NCI-H1092 (cell line): ENCODE results near the gene RAD51B.
"Not testable (repeated sequence)": the region's sequence is repeated elsewhere in the genome, so short reads cannot be mapped to it uniquely, and the experiment has no call there.

Experiments used
- DNase-seq: peaks from one replicate; lab custom pipeline; 2025; lab: John Stamatoyannopoulos, UW

Gene RAD51B

DNA sequence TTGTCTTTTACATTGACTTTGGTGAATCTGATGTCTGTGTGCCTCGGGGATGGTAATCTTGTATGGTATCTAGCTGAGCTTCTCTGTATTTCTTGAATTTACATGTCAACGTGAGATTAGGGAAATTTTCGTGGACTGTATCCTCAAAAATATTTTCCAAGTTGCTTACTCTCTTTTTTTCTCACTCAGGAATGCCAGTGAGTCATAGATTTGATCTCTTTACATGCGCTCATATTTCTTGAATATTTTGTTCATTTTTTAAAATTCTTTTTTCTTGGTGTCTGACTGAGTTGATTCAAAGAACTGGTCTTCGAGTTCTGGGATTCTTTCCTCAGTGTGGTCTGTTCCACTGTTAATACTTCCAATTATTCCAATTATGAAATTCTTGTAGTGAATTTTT, 207.7 kb downstream of the RAD51B start:
- DNase-seq, result no peak

DNA sequence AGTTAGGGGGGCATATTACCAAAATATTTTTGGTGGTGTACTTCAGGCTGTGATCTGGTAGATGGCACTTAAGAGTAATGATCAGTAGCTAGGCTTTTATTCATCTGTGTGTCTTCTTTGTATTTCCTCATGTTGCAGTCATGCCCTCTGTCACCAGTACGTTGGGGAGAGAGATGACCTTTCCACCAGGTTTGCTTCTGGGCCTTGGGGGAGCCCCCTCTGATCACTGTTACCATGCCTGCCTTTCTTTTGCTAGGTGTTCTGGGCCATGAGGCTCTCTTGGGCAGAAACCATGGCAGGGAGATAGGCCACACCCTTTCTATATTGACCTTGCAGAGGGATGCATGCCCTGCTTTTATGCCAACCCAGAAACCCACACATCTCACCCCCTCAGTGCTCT, 208.5 kb downstream of the RAD51B start:
- DNase-seq, result no peak

DNA sequence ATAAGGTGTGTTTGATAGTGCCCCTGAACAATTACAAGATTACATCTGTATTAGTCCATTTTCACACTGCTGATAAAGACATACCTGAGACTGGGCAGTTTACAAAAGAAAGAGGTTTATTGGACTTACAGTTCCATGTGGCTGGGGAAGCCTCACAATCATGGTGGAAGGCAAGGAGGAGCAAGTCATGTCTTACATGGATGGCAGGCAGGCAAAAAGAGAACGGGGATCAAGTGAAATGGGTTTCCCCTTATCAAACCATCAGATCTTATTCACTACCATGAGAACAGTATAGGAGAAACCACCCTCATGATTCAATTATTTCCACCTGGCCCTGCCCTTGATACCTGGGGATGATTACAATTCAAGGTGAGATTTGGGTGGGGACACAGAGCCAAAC, 211.4 kb downstream of the RAD51B start:
- not testable (repeated sequence) for DNase-seq

DNA sequence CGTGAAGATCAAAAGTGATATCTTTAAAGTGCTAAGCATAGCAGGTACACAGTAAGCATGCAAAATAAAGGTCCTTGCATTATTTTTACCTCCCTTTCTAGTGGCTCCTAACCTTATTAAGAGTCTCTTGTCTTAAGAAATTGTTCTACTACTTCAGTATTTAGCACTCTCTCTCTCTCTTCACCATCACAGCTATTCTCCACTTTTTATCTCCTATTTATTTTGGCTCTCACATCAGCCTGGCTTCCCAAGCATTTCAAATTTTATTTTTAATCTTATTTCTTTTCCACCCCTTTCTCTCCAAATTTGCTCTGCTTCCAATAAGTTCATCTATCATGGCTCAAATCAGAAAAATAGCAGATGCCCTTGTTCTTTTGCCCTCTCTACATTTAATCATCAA, 212.6 kb downstream of the RAD51B start:
- no peak for DNase-seq

DNA sequence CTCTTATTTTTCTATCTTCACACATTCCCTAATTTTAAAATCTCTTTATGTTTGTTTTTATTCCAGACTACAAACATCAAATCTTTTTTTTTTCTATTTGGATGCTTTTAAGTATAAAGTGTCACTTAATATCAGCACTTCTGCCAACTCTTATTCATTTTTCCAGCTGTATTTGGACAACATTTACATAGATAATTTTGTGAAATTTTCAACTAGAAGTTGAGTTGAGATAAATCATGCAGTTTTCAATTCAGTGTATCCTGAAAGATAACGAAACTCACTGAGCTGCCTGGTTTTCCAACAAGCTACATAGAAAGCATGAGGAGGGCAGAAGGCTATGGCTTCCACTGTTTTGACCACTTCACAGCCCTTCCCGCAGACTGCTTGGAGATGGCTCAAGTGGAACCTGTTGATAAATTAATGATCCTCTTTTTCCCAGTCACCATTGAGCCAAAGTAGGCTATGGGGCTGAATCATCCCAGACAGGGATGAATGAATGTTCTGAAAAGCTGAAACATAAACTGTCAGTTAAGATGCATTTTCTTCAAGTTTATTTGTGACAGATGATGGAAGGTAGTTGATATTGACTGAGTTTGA, 213.9 kb downstream of the RAD51B start:
- DNase-seq, result no peak

DNA sequence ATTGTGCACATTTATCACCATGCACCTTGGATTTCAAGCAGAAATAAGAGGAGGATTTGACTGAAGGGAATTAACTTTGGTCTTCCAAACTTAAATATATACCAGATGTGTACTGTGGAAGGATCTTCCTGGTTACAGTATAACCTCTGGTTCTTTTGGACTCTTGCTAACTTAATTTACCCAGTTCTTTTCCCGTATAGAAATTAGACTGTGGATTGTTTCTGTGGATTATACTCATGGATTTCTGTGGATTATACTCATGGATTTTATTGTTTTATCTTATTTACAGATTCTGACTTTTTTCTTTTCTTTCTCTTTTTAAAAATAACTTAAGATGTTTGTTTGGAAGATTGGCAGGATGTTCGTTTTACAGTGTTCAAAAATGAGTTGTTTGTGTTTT, 215.3 kb downstream of the RAD51B start:
- no peak for DNase-seq

DNA sequence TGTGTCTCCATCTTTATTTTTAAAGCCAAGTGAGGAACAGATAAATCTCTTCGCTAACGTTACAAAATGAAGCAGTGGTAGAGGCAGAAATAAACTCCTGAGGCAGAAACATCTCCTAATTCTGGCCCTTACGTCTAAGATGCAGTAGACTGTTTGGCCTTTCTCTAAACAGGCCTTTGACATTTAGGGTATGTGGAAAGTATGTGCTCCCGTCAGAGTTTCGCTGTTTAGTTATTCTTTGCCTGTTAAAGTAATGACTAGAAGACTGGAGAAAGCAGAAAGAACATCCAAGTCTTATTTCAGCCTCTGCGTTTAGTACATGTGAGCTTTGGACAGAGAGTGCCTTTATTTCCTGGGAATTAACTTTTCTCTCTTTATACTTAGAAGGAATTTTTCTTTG, 216.6 kb downstream of the RAD51B start:
- DNase-seq, result no peak

DNA sequence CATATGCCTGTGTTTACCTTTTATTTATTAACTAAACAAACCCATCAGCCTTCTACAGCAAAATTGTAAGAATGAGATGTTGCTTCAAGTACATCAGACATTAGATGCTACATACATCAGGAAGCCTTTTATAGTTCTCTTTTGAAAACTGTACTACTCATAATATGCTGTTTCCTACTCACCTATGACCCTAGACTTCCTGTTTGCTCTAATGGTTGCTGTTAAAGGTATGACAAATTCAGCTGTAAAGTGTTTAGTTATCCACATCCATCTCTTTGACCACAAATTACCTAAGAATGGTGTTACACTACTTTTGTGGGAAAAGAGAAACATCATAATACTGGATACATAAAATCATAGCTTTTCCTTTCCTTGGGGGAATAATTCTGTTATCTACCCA, 220.0 kb downstream of the RAD51B start:
- no peak for DNase-seq

DNA sequence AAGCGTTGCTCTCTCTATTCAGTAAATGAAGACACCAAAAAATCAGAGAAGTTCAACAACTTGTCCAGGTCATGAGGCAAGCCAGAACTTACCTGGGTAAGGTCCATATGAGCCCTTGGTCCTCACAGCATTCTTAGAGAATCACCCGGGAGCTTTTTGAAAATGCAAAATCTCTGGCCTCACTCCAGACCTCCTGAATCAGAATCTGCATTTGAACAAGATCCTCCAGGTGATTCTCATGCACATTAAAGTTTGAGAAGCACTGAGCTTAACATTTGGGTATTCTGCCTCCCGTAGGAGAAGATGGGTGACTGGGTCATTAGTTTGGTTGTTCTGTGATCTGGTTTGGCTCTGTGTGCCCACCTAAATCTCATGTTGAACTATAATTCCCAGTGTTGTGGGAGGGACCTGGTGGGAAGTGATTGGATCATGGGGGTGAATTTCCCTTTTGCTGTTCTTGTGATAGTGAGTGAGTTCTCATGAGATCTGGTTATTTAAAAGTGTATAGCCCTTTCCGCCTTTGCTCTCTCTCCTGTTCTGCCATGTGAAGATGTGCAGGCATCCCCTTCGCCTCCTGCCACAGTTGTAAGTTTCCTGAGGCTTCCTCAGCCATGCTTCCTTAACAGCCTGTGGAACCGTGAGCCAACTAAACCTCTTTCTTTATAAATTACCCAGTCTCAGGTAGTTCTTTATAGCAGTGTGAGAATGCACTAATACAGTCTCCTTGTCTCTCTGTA, 221.2 kb downstream of the RAD51B start:
- DNase-seq, result no peak

DNA sequence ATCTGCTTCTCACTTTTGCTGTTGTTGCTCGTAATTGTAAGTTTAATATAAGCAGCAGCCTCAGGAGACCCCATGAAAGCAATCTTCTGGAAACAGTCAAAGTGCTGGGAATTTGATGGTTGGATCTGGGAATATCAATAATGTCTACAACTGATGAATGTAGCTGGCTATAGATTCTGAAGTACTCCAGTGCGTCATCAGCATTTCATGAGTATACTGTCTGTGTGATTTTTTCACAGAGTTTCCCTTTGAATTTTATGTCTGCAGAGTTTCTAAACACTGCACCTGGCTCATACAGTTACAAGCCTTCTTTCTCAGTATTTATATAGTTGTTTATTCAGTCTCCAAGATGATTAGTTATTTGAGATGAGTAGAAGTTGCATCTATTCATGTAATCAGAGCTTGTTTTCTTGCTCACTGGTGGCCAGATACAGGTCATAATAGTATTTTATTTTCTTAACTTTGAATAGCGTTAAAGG, 222.3 kb downstream of the RAD51B start:
- DNase-seq, result no peak

DNA sequence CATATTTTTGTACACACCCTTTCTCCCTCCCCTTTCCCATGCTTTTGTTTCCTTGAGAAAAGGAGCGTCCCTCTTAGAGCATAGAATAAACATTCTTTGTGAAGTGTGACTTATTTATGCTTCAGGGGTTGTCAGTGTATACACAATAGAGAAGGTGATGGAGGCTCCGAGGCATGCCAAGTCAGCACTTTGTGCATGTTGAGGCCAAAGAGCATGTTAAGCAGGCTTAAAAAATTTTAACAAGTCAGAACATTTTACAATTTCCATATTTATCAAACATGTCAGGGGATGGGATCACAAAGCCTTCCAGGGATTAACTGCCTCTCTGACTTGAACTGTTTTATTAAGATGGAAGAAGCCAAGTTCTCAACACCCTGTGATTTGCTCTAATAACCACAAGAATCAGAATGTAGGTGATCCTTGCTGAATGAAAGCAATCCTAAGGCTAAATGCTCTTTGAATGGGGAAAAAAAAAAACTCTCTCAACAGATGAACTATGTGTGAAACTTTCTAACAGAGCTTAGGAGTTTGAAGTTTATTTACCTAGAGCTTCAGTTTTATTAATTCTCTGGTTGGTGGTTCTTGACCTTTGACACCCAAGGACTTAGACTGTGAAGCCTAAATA, 223.1 kb downstream of the RAD51B start:
- no peak for DNase-seq

DNA sequence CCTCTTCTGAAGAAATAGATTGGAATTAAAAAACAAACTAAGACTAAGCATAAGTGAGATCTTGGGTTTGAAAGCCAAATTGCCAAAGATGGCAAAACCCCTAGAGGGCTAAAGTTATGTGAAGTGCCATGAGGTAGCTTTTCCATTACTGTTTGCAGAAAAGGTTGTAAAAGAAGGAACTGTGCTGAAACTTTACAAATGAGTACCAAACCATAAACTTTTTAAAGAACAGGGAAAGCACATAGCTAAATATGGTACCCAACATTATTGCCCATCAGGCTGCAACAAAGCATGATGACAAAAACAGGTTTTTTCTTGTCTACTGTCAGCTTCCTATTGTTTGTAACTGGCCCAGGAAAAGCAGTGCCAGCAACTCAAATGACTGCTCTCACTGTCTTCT, 224.2 kb downstream of the RAD51B start:
- DNase-seq, result no peak

DNA sequence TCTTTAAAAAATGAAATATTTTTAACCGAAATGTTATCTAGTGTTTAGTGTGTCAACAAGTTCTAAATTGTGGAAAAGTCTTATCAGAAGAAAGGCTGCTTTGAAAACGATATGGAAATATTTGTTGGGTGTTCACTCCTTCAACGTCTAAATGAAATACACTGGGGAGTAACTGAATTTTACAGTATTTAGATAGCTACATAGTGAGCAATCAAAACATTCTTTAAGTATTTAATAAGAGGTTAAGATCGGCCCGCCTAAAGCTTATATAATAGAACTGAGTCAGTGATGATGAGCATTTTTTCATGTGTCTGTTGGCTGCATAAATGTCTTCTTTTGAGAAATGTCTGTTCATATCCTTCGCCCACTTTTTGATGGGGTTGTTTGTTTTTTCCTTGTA, 228.3 kb downstream of the RAD51B start:
- no peak for DNase-seq

DNA sequence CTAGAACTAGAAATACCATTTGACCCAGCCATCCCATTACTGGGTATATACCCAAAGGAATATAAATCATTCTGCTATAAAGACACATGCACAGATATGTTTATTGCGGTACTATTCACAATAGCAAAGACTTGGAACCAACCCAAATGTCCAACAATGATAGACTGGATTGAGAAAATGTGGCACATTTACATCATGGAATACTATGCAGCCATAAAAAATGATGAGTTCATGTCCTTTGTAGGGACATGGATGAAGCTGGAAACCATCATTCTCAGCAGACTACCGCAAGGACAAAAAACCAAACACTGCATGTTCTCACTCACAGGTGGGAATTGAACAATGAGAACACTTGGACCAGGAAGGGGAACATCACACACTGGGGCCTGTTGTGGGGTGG, 229.2 kb downstream of the RAD51B start:
- not testable (repeated sequence) for DNase-seq

DNA sequence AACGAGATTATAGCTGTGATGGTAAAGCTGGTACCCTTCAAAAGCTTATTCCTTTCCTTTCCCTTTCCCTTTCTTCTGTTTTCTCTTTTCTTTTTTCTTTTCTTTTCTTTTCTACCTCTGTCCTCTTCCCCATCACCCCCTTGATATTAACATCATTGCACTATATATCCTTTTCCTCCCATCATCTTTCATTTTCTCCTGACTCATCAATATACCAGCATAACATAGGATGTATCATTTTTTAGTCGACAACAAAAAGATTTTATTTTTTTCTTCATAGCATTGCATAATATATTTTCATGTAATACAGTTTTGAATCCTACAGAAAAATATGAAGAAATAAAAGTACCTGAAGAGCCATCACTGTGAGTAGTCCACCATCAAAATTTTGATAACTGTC, 230.6 kb downstream of the RAD51B start:
- DNase-seq, result no peak

DNA sequence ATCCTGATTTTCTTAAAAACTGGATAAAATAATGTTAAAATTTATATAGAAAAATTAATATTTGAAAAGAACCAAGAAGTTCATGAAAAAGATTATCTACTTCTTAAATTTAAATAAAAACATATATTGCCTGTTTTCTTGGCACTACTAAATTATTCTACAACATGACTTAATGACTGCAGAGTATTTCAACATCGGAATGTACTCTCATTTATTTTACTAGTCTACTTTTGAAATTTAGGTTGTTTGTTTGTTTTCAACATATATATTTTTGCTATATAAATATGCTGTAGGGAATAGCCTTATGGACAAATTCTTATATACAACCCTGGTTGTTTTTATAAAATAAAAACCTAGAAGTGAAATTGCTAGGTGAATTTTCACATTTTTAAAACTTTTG, 231.6 kb downstream of the RAD51B start:
- DNase-seq, result no peak

DNA sequence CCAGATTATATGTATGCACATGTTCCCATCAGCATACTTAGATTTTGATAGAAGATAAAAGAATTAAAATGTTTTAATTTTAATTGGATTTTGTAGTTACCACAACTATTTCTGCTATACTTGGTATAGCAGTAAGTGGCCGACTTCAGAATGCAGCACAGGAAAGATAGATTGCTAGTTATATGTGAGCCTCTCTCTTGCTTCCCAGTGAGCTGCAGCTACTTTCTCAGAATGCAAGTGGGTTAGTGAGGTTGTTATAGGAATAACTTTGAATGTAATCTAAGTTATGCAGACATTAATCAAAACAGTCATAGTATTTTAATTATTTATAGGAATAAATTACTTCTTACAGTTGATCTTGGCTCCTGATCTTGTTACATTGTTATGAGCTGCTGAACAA, 240.6 kb downstream of the RAD51B start:
- DNase-seq, result no peak

DNA sequence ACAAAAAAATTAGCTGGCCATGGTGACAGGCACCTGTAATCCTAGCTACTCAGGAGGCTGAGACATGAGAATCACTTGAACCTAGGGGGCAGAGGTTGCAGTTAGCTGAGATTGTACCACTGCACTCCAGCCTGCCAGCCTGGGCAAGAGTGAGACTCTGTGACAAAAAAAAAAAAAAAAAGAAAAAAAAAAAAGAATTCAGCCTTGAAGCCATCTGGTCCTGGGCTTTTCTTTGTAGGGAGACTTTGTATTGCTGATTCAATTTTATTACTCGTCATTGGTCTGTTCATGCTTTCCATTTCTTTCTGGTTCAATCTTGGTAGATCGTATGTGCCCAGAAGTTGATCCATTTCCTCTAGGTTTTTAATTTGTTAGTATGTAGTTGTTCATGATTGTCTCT, 243.1 kb downstream of the RAD51B start:
- DNase-seq, result no peak

DNA sequence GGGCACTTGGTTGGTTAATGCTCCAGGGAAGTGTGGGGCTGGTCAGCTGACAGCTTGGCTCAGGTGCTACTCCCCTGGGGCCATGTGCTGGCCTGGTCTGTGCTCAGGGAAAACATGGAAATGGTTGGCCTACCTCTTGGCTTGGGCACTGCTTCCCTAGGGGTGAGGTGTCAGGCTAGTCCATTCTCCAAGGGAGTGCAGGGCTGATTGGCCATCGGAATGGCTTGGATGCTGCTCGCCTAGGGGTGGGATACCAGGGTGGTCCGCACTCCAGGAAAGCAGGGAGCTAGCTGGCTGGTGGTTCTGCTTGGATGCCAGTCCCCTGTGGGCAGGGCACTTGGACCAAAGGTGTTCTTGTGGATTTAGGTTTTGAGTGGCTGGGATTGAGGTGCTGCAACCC, 245.7 kb downstream of the RAD51B start:
- no peak for DNase-seq

DNA sequence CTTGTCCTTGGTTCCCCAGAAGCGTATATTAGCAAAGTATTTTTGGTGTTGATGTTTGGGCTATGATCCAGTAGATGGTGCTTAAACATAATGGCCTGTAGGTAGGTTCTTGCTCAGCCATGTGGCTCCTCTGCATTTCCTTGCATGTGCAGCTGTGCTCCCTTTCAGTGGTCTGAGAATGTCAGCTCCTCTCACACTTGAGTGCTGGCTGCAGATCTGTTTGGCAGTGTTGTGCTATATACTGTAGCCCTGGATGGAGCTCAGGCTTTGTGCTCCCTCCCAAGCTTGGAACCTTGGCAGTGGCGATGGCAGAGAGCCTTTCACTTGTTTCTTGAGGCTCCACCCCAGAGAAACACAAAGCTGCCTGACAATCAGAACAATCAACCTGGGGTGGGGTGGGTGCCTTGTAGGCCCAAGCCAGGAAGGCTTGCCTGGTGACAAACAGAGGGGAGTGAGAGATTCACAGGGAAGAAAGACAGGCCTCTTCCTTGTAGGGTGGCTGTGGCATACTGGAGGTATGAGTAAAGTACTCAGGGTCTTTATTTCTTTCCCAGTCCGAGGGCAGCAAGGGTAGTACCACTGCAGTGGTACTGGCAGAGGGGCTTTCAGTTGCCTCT, 255.3 kb downstream of the RAD51B start:
- DNase-seq, result no peak

DNA sequence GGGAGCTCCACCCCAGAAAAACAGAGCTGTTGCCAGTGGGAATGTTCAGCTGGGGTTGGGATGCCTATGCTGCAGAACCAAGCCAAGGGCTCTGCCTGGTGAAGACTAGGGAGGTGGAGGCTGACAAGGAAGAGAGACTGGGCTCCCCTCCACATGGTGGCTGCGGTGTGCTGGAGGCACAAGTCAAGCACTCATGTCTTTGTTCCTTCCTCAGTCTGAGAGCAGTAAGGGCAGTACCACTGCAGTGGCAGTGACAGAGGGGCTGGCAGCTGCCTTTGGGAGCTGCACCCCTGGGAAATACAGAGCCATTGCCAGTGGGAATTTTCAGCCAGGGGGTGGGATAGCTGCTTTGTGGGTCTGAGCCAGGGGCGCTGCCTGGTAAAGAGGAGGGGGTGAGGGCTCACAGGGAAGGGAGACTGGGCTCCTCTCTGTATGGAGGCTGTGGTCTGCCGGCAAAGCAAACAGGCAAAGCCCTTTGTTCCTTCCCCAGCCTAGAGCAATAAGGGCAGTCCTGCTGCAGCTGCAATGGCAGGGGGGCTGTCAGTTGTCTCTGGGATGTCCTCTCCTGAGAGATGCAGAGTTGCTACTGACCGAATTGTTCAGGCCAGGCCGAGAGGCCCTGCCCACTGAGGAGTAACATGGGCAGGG, 255.9 kb downstream of the RAD51B start:
- DNase-seq, result no peak

DNA sequence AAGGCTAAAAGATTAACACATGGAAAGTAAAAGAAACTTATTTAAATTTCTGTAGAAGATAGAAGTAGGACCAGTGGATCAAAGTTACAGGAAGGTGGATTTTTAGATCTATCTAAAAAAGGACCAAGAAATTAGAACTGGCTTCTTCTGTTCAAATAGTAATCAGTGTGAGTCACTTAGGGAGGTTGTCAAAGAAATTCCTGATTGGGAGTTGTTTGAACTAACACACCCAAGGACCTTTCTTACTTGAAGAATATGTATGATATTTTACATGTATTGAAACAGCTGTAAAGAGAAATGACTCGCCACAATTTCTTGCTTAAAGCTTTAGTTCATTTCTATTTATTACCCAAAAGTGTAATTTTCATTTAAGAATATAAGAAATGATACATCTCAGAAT, 256.9 kb downstream of the RAD51B start:
- no peak for DNase-seq
